OCI-LY7 (cell line): ENCODE results near the gene C1QBP. TPM values are rescaled to one million over a fixed set of nuclear protein-coding genes. Genes with fewer than 3 reads are reported as not detected.

ENCODE experiments used
- BruUV-seq: library from RNA; stranded (reverse); fragments of 400-500 nt; replicated peaks from 2 replicates; lab custom pipeline; 2021; lab: Mats Ljungman, UMichigan
- CTCF ChIA-PET: fragments of 300-600 bp; sonication (Branson Sonifier 250); formaldehyde crosslinking; loops from one replicate; lab custom pipeline; 2022; ENCODE audit warnings: antibody characterized with exemption; ENCODE audit not compliant: unreplicated experiment; lab: Charles Lee
- POLR2A ChIA-PET: fragments of 300-600 bp; sonication (Branson Sonifier 250); formaldehyde crosslinking; loops from one replicate; lab custom pipeline; 2022; ENCODE audit warnings: antibody characterized with exemption; lab: Charles Lee
- DNase-seq: peaks from one replicate; pipeline ENCODE4 v3.0.0-alpha.2; 2015; ENCODE audit warnings: low spot score
- H2AFZ ChIP-seq: fragments of 200-600 bp; sonication (generic), shearing (Covaris generic); 2 replicates; pipeline ENCODE4 v1.6.1; 2014; ENCODE audit warnings: mild to moderate bottlenecking, antibody characterized with exemption, low read length, moderate library complexity
- H3K27ac ChIP-seq: fragments of 200-600 bp; sonication (generic); 2 replicates; pipeline ENCODE4 v1.5.1; 2014; ENCODE audit warnings: mixed run types, low read depth, mild to moderate bottlenecking, moderate library complexity, low read length, inconsistent platforms; ENCODE audit not compliant: poor library complexity, severe bottlenecking
- H3K36me3 ChIP-seq: fragments of 200-600 bp; sonication (generic); 2 replicates; pipeline ENCODE4 v1.6.1; 2014; ENCODE audit warnings: mild to moderate bottlenecking, antibody characterized with exemption, low read length, moderate library complexity, mixed read lengths; ENCODE audit not compliant: insufficient read depth
- H3K4me1 ChIP-seq: fragments of 200-600 bp; sonication (generic); 2 replicates; pipeline ENCODE4 v1.5.1; 2014; ENCODE audit warnings: mild to moderate bottlenecking, low read length; ENCODE audit not compliant: insufficient read depth, poor library complexity, severe bottlenecking
- H3K4me2 ChIP-seq: fragments of 200-600 bp; sonication (generic); 2 replicates; pipeline ENCODE4 v1.6.1; 2014; ENCODE audit warnings: mild to moderate bottlenecking, low read length
- H3K4me3 ChIP-seq: fragments of 200-600 bp; sonication (generic); 2 replicates; pipeline ENCODE4 v1.5.1; 2014; ENCODE audit warnings: mild to moderate bottlenecking, low read depth, low read length; ENCODE audit not compliant: poor library complexity, severe bottlenecking
- H3K79me2 ChIP-seq: fragments of 200-600 bp; sonication (generic); 2 replicates; pipeline ENCODE4 v1.6.1; 2016; ENCODE audit warnings: low read depth, mild to moderate bottlenecking, low read length, moderate library complexity, mixed read lengths; ENCODE audit not compliant: insufficient read depth
- H3K9me2 ChIP-seq: fragments of 200-600 bp; sonication (generic); 2 replicates; pipeline ENCODE4 v1.6.1; 2016; ENCODE audit warnings: mild to moderate bottlenecking, low read length, mixed read lengths; ENCODE audit not compliant: insufficient read depth
- H3K9me3 ChIP-seq: fragments of 200-600 bp; sonication (generic); 2 replicates; pipeline ENCODE4 v1.6.1; 2014; ENCODE audit warnings: mild to moderate bottlenecking, mixed run types, low read length, mixed read lengths
- H4K20me1 ChIP-seq: fragments of 200-600 bp; sonication (generic); 2 replicates; pipeline ENCODE4 v1.6.1; 2014; ENCODE audit warnings: mild to moderate bottlenecking, antibody characterized with exemption, low read length, moderate library complexity, mixed read lengths; ENCODE audit not compliant: insufficient read depth
- CTCF ChIP-seq: fragments of 200-600 bp; sonication (generic); conservative IDR thresholded peaks from 2 replicates; pipeline ENCODE4 v1.5.1; 2014; ENCODE audit warnings: mild to moderate bottlenecking, antibody characterized with exemption, low read length, moderate library complexity, mixed read lengths
- EZH2phosphoT487 ChIP-seq: fragments of 200-600 bp; sonication (generic); IDR thresholded peaks from 2 replicates; pipeline ENCODE4 v1.6.1; 2018; ENCODE audit warnings: low read depth, borderline replicate concordance, mild to moderate bottlenecking, mixed run types, antibody characterized with exemption, low read length, moderate library complexity, mixed read lengths
- intact Hi-C: fragments of 100-400 bp; cut with micrococcal nuclease; formaldehyde crosslinking; loops from one replicate; pipeline ENCODE4 v1.10.0; 2022; ENCODE audit not compliant: unreplicated experiment
- total RNA-seq, 2 experiments: library from RNA; depleted of rRNA in 1 of 2; stranded (reverse); fragments of >200 nt in 1 of 2; shearing (Covaris generic) in 1 of 2; gene quantifications; 2 replicates each; pipeline ENCODE4 v1.2.3, GENCODE V29; 2014 to 2022

The C1QBP gene
- total RNA-seq, 2 experiments from 2014 or later: 260 to 322 TPM

DNA sequence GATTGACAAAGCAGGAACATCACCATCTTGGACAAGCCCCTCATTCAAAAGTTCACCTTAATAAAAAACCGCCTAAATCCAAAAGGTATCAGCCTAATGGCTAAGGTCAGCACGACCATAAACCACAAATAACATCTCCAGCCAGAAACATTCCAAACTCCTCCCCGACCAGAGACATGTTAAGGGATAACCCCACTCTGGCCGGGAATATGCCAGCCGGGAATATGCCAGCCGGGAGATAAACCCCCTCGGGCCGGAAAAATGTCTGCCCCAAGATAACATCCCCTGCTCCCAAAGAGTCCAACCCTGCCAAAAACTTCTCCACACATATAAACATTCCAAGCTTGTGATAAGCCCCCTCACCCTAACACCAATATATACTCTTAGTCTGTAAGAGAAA lies 28.5 kb upstream of the C1QBP start:
- ChIA-PET POLR2A (interaction anchor here (0.6 to 1.7 kb wide), 2 partner anchors 94 to 1324 kb away, joined by 3 to 4 read pairs; no protein-coding TSS in a partner anchor), CTCF (interaction anchor here (1.6 kb wide), 1 partner anchor 18 kb away, joined by 4 read pairs; no protein-coding TSS in a partner anchor)
- Histone ChIP-seq H2AFZ (no peak overlapping the region), H4K20me1 (peaks cover 19% of the 10 kb centered on the region), H3K4me3 (peak overlapping the region; percentile 86), H3K79me2 (peaks cover 62% of the 10 kb centered on the region), H3K27ac (peak overlapping the region; percentile 45), H3K9me3 (no peaks in the 10 kb centered on the region), H3K9me2 (no peaks in the 10 kb centered on the region), H3K4me1 (peaks cover 24% of the 10 kb centered on the region), H3K4me2 (peak overlapping the region; percentile 88), H3K36me3 (peaks cover 52% of the 10 kb centered on the region)
- no peak for DNase-seq
- intact Hi-C loops: no loop called here
- TF ChIP-seq CTCF (no peak), EZH2phosphoT487 (no peak)
- BruUV-seq: no TSS peak

DNA sequence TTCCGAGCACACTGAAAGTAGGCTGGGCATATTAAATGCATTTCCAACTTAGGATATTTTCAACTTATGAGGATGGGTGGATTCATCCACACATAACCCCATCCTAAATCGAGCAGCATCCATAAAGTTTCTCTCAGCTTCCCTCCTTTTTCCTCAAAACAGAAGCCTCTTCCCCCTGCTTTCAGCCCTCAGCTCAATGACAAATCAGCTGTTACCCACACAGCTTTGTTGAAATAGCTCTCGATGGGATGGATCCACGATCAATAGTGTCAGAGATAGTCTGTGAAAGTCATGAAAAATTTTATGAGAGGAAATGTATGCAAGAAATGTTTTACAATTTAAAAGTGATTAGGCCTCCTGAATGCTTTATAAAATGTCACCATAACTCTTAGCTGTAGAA lies 27.3 kb upstream of the C1QBP start:
- H3K4me2 ChIP-seq: peak overlapping the region; percentile 88
- intact Hi-C loops: no loop called here
- no peak for TF ChIP-seq CTCF
- no peak for TF ChIP-seq EZH2phosphoT487

DNA sequence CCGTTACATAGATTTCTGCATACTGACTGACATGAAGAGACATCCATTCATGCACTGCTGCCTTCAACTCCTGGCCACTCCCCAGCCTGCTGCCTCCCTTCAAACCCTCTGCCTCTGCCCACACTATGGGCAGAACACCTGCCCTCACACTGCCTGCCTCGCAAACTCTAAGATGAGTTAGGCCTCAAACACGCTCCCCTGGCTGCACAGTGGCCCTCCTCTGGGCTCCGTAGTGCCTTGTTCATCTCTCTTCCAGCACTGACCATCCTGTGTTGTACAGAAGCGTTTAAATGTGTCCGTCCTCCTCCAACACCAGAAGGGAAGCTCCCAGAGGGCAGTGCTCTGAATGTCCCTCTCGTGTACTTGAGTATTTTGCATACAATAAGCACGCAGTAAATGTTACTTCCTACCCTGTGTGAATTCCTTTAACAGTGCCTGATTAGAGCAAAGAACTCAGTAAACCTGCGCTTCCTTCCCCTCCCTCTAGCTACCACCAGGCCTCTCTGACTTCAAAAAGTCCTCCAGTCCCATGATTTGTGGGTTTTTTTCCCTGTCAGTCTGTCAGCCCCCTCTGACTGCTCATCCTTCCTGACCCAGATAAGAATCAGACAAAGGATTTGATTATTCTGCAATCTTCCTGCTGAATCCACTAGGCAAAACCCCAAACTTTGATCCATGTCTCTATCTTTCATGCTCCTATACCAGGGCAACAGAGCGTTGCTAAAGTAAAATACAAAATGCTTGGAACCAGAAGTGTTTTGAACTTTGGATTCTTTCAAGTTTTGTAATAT lies 26.0 kb upstream of the C1QBP start:
- CTCF ChIA-PET: no interaction called here
- Histone ChIP-seq H3K79me2 (peaks cover 67% of the 10 kb centered on the region), H3K4me2 (peak overlapping the region; percentile 88; the same call in 1 of the 2 replicates), H3K27ac (no peak overlapping the region), H3K36me3 (peaks cover 62% of the 10 kb centered on the region), H3K9me2 (no peaks in the 10 kb centered on the region), H3K4me1 (peaks cover 24% of the 10 kb centered on the region), H3K9me3 (no peaks in the 10 kb centered on the region), H2AFZ (no peak overlapping the region), H3K4me3 (no peak overlapping the region), H4K20me1 (peaks cover 19% of the 10 kb centered on the region)
- no peak for DNase-seq
- POLR2A ChIA-PET: no interaction called here
- no TSS peak for BruUV-seq
- TF ChIP-seq CTCF: no peak
- no peak for TF ChIP-seq EZH2phosphoT487
- intact Hi-C loops: no loop called here

More for the DNA sequence above, 27.3 kb upstream of the C1QBP start:
- Histone ChIP-seq H3K36me3 (peaks cover 51% of the 10 kb centered on the region), H3K27ac (no peak overlapping the region), H3K4me1 (peaks cover 24% of the 10 kb centered on the region), H3K4me3 (peak overlapping the region; percentile 86), H2AFZ (no peak overlapping the region), H3K9me3 (no peaks in the 10 kb centered on the region), H3K79me2 (peaks cover 67% of the 10 kb centered on the region), H4K20me1 (peaks cover 19% of the 10 kb centered on the region), H3K9me2 (no peaks in the 10 kb centered on the region)
- BruUV-seq: no TSS peak
- POLR2A ChIA-PET: no interaction called here
- DNase-seq: no peak
- CTCF ChIA-PET: interaction anchor here (1.2 to 1.6 kb wide), 2 partner anchors 19 to 27 kb away, joined by 4 read pairs; partner anchors contain the start of gene C1QBP
